Measurements from ENCODE around the gene GCKR.
"Not testable (repeated sequence)": the region's sequence is repeated elsewhere in the genome, so short reads cannot be mapped to it uniquely, and the experiment has no call there.

GCKR gene

DNA sequence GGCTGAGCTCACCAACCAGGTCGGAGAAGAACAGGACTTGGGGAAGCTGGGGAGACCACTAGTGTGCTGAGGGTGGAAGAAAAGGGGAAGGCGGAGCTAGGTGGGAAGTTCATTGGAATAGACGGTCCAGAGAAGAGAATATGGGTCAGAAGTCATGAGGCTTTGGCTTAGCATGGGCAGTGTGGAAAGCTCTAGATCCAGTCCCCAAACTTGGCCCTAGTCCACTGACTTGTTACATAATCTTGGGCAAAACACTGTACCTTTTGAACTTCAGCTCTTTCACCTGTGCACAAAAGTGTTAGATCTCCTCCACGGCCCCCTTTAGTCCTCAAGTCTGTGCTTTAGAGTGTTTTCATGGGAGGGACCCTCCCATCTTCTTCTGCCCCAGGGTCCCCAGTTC is 10.7 kb downstream of the GCKR start:
- no peak for DNase-seq (ENCODE audit: low spot score)

DNA sequence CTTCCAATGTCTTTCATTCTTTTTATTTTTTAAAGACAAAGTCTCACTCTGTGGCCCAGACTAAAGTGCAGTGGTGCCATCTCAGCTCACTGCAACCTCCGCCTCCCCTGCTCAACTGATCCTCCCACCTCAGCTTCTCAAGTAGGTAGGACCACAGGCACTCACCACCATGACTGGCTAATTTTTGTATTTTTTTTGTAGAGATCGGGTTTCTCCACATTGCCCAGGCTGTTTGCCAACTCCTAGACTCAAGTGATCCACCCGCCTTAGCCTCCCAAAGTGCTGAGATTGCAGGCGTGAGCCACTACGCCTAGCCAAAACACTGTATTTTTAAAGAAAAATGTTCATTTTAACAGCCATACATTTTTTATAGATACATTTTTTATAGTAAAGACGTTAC is 12.7 kb downstream of the GCKR start:
- no peak for DNase-seq (ENCODE audit: low spot score)

DNA sequence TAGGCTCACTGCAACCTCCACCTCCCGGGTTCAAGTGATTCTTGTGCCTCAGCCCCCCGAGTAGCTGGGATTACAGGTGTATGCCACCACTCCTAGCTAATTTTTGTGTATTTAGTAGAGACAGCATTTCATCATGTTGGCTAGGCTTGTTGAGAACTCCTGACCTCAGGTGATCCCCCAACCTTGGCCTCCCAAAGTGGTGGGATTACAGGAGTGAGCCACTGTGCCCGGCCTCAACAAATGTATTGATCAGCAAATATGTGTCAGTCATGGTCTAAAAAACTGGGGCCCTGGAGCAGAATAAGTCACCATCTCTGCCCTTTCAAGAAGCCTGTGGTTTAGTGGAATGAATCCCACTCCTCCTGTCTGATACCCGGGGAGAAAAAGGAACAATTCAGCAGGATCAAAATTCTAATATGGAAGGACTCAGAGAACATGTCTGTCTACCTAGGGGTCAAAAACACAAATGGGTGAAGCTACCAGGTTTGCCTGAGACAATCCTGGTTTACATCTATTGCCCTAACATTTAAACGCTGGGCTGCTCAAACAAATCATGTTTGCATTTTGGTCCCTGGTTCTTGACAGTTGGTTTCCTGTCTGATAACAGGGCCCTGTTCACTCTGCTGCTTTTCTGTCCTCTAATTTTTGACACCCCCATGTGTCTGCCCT is 21.6 kb downstream of the GCKR start:
- no peak for DNase-seq (ENCODE audit: low spot score)

DNA sequence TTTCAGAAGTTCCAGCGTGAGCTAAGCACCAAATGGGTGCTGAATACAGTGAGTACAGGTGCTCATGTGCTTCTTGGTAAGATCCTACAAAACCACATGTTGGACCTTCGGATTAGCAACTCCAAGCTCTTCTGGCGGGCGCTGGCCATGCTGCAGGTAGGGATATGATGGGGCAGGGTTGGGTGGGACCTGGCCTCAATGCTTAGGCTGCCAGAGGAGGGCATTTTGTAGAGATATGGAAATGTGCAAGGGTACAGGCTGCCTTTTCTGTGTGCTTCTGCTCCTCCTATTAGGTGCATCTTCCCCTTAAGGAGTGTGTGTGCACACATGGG is 22.1 kb downstream of the GCKR start:
- no peak for DNase-seq (ENCODE audit: low spot score)

DNA sequence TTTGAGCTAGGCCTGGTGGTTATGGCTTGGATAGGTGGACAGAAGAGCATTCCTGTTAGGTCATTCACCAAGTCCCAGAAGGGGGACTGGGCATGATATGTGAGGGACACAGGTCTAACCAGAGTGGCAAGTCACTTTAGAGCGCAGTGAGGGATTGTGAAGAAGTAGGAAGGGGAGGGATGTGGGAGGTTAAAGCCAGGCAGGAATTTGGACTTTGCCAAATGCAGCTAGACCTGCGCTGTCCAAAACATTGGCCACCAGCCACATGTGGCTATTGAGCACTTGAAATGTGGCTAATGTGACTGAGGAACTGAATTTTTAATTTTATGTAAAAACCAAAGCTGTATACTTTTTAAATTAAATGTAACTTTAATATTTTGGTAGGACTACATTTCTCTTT is 23.7 kb downstream of the GCKR start:
- DNase-seq (ENCODE audit: low spot score) = no peak

DNA sequence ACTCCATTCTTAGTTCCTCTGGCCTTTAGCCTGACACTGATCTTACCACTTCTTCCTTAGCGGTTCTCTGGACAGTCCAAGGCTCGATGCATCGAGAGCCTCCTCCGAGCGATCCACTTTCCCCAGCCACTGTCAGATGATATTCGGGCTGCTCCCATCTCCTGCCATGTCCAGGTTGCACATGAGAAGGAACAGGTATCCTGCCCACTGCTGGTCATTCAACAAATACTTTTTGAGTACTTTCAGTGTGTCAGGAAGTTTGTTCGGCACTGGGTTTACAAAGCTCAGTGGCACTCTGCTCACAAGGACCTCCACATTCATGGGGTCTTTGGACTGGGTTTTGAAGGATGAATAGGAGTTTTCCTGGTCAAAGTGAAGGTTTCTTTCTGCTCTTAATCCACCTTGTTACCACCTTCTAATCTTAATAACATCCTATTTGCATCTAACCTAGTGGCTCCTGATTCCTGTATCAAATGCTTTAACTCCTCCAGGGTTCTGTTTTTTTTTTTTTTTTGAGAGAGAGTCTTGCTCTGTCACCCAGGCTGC is 25.8 kb downstream of the GCKR start:
- no peak for DNase-seq (ENCODE audit: low spot score)

DNA sequence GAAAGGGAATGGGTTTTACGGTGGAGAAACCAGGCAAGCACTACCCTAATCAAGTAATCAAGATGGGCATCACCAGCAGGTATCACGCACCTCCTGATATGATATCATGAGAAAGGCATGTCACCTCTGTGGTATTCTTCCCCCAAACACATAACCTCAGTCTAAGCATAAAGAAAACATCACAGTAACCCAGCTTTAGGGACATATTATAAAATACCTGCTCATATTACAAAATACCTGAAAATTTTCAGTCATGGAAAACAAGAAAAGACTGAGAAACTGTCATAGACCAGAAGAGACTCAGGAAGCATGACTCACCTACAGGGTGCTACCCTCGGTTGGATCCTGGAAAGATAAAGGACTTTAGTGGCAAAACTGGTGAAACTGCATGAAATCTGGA is 30.5 kb downstream of the GCKR start:
- no peak for DNase-seq (ENCODE audit: low spot score)

DNA sequence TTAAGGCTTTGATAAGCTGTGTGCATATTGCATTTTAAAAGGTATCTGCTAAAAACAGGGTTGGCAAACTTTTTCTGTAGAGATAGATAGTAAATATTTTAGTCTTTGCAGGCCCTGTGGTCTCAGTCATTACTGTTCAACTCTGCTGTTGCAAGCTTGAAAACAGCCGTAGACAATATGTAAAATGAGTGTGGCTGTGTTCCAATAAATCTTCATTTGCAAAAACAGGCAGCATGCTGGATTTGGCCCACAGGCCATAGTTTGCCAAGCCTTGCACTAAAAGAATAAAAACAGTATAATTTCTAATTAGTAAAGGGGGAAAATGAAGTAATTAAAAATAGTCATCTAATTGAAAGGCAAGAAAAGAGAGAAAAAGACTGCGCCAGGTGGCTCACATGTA is 35.3 kb downstream of the GCKR start:
- DNase-seq (ENCODE audit: low spot score) = no peak

DNA sequence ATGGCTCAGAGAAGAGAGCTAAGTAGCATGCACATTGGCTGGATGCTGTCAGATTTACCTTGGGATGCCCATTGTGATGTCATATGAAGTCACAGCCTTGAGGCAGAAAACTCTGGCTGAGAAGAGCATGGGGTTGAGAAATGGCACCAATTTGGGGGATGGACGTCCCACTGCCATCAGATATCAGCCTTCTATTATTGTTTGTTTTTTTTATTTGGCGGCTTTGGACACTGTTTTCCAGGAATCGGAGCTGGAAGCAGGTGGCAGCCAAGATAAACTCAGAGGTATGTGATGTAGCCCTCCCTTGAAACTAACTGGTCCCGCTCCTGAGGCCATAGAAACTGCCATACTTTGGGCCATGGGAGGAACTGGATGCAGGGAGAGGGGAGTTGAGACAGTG is 40.6 kb downstream of the GCKR start:
- no peak for DNase-seq (ENCODE audit: low spot score)

DNA sequence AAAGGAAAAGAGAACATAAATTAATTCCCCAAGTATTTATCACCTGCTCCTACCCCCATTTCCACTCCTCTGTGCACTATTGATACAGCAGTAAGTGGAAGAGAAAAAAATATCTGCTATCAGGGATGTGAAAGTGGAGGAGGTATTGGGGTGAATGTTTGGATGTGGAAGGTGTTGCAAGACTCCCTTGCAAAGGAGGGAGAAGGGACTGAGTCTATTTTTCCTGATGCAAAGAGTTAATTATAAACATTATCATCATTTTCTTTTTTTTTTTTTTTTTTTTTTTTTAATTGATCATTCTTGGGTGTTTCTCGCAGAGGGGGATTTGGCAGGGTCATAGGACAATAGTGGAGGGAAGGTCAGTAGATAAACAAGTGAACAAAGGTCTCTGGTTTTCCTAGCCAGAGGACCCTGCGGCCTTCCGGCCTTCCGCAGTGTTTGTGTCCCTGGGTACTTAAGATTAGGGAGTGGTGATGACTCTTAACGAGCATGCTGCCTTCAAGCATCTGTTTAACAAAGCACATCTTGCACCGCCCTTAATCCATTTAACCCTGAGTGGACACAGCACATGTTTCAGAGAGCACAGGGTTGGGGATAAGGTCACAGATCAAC is 42.3 kb downstream of the GCKR start:
- DNase-seq (ENCODE audit: low spot score) = not testable (repeated sequence)

DNA sequence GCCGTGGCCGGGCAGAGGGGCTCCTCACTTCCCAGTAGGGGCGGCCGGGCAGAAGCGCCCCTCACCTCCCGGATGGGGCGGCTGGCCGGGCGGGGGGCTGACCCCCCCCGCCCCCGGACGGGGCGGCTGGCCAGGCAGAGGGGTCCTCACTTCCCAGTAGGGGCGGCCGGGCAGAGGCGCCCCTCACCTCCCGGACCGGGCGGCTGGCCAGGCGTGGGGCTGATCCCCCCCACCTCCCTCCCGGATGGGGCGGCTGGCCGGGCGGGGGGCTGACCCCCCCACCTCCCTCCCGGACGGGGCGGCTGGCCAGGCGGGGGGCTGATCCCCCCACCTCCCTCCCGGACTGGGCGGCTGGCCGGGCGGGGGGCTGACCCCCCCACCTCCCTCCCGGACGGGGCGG is 43.0 kb downstream of the GCKR start:
- not testable (repeated sequence) for DNase-seq (ENCODE audit: low spot score)

DNA sequence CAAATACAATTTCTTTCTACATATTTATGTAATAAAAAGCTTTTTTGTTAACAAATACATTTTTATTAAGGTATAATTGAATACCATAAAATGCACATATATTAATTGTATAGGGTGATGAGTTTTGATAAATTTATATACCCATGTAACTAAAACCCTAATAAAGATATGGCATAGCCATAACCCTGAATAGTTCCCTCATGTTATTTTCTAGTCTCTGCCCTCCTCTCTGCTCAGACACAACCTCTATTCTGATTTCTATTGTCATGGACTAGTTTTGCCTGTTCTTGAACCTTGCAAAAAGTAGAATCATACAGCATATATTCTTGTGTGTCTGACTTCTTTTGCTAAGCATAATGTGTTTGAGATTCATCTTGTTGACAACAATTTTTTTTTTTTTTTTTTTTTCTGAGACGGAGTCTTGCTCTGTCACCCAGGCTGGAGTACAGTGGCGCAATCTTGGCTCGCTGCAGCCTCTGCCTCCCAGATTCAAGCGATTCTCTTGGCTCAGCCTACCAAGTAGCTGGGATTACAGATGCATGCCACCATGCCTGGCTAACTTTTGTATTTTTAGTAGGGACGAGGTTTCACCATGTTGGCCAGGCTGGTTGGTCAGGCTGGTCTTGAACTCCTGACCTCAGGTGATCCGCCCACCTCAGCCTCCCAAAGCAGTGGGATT is 47.6 kb downstream of the GCKR start:
- DNase-seq (ENCODE audit: low spot score) = no peak

DNA sequence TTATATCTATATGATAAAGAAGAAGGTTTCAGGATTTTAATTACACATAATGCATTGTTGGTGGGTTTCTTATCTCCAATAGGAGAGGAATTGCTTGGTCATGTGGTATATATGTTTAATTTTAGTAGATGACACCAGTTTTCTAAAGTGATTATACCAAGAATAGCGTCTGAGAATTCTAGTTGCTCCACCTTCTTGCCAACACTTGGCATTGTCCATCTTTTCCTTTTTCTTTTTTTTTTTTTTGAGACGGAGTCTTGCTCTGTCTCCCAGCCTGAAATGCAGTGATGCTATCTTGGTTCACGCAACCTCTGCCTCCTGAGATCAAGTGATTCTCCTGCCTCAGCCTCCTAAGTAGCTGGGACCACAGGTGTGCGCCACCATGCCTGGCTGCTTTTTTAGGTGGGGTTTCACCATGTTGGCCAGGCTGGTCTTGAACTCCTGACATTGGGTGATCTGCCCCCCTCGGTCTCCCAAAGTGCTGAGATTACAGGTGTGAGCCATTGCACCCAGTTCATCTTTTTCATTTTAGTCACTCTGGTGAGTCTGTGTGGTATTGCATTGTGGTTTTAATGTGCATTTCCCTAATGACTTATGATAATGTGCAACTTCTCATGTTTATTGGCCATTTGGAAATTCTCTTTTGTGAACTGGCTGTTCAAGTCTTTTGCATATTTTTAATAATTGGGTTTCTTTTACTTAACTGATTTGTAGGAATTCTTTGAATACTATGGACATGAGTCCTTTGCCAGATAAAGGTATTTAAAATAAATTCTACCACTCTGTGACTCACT is 48.9 kb downstream of the GCKR start:
- DNase-seq (ENCODE audit: low spot score) = no peak

DNA sequence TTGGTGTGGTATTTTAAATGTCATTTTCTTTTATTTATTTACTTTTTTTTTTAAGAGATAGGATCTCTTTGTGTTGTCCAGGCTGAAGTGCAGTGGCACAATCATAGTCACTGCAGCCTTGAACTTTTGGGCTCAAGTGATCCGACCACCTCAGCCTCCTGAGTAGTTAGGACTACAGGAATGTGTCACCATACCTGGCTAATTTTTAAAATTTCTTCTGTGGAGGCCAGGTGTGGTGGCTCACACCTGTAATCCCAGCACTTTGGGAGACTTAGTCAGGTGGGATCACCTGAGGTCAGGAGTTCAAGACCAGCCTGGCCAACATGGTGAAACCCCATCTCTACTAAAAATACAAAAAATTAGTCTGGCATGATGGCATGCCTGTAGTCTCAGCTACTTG is 52.7 kb downstream of the GCKR start:
- no peak for DNase-seq (ENCODE audit: low spot score)

DNA sequence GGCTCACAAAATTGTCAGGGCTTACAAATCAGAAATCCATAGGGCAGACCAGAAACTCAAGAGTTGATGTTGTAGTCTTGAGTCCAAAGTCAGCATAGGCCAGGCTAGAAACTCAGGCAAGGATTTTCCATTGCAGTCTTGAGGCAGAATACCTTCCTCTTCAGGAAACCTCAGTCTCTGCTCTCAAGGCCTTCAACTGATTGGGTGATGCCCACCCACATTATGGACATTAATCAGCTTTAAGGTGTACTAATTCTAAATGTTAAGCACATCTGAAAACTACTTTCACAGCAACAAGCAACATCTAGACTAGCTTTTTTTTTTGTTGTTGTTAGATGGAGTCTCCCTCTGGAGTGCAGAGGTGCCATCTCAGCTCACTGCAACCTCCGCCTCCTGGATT is 54.9 kb downstream of the GCKR start:
- no peak for DNase-seq (ENCODE audit: low spot score)

DNA sequence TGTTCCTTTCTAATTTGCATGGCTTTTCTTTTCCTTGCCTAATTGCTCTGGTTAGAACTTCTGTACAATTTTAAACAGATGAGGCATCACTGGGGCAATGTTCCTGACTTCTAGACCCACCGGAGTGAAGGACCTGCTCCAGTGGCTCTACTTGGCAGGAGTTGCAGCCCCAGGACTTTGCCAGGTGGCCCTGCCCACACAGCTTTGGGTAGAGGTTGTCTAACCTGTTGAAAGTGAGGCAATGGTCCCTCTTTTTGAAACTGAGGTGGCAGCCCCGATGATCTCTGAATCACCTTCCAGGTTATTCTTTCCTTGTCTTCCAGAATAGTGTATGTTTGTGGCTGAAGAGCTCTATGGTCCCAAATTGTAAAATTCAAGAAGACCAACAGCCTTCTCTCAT is 56.3 kb downstream of the GCKR start:
- DNase-seq (ENCODE audit: low spot score) = no peak

DNA sequence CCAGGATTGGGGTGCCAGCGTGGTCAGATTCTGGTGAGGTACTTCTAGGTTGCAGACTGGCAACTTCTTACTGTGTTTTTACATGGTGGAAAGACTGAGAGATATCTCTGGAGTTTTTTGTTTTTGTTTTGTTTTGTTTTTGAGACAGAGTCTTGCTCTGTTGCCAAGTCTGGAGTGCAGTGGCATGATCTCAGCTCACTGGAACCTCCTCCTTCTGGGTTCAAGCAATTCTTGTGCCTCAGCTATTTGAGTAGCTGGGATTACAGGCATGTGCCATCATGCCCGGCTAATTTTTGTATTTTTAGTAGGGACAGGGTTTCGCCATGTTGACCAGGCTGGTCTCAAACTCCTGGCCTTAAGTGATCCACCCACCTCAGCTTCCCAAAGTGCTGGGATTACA is 57.8 kb downstream of the GCKR start:
- DNase-seq (ENCODE audit: low spot score) = not testable (repeated sequence)

DNA sequence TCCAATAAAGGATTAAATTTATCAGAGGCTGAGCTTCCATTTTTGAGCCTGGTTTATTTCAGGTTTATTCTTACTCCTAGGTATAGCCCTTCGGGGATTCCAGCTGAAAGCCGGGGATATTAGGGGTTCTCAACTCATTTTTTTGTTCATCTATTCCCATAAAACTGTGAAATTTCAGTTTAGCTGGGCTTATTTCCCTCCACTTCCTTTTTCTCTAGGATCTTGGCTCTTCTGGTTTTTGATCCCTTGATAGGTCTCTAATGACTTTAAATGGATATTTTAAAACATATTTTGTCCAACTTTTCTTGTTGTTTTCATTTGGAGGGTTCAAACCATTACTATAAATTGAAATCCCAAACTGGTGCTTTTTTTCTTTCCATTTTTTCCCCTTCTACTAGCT is 62.6 kb downstream of the GCKR start:
- DNase-seq (ENCODE audit: low spot score) = no peak

DNA sequence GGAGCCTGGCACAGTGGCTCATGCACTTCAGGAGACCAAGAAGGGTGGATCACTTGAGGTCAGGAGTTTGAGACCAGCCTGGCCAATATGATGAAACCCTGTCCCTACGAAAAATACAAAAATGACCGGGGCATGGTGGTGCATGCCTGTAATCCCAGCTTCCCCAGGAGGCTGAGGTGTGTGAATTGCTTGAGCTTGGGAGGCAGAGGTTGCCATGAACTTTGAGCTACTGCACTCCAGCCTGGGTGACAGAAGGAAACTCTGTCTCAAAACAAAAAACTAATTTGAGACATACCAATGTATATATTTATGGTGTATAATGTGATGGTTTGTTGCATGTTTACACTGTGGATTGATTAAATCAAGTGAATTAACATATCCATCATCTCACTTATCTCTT is 64.4 kb downstream of the GCKR start:
- no peak for DNase-seq (ENCODE audit: low spot score)

DNA sequence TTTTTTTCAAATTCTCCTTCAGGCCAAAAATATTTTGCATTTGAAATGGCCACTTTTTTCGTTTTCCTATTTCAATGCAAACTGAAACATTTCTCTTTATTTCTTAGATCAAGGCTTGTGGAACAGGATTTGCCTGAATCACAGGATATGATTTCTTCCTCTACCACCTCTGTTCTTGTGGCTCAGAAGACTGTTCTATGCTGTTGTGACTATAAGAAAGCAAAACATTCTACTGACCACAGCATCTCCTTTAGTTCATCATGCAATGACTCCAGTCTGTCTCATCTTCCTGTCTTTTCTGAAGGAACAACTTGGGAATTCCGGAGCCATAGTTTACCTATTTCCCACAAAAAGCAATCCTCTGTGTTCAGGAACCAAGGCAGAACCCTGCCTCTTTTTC is 70.0 kb downstream of the GCKR start:
- DNase-seq (ENCODE audit: low spot score) = no peak

DNA sequence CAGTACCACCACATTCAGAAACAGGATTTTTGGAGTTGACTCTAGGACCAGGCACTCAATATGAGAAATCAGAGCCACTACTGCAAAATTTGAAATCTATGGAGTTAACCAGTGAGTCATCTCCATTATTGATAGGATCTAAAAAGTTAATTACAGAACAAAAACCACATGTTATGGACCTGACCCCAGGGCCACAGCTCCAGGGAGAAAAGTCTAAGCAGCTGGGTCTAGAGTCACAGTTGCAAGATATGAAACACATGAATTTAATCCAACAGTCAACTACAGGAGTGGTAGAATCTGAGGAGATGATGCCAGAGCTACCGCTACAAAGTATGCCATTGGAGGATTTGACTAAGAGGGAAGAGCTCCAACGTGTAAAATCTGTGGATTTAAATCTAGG is 72.8 kb downstream of the GCKR start:
- DNase-seq (ENCODE audit: low spot score) = no peak

DNA sequence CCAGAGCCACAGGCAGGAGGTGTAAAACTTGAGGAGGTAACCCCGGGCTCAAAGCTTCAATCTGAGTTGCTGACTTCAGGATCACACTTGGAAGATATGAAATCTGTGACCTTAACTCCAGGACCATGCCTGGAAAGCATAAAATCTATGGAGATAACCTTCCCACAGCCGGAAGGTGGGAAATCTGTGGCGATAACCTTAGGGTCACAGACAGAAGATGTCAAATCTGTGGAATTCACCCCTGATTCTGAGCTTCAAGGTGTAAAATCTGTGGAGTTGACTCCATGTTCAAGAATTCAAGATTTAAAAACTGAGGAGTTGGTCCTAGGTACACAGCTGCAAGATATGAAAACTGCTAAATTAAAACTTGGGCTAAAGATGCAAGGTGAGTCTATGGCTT is 74.6 kb downstream of the GCKR start:
- DNase-seq (ENCODE audit: low spot score) = no peak

DNA sequence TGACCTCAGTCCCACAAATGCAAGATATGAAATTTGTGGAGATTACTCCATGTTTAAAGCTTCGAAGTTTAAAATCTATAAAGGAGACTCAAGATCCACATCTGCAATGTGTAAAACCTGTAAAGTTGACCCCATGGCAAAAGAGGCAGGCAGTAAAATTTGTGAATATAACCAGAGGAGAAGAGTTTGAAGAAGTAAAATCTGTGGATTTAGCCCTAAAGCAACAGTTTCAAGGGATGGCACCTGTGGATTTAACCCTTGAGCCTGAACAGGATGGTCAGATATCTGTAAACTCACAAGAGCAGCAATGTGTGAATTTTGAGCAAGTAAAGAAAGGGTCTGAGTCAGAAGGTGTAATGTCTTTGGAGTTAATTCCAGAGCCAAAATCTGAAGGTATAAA is 75.0 kb downstream of the GCKR start:
- no peak for DNase-seq (ENCODE audit: low spot score)

All from D341Med (cell line).